SU-DHL-6 (cell line): ENCODE results near the gene NEU4.

Experiments
- H2AFZ ChIP-seq: fragments of 200-600 bp; sonication (generic); 2 replicates; pipeline ENCODE4 v1.6.1; 2014; ENCODE audit warnings: low read depth, mild to moderate bottlenecking, moderate library complexity, mixed read lengths, antibody characterized with exemption, low read length; ENCODE audit not compliant: severe bottlenecking
- H3F3A ChIP-seq: fragments of 200-600 bp; shearing (Covaris generic); 2 replicates; pipeline ENCODE4 v1.6.0; 2016; ENCODE audit warnings: antibody characterized with exemption, mild to moderate bottlenecking; ENCODE audit not compliant: insufficient read depth
- H3K27ac ChIP-seq: fragments of 200-600 bp; sonication (generic); 2 replicates; pipeline ENCODE4 v1.5.1; 2016; ENCODE audit warnings: low read depth, mild to moderate bottlenecking, low read length, moderate library complexity, mixed read lengths
- H3K27me3 ChIP-seq: fragments of 200-600 bp; sonication (generic), shearing (Covaris generic); 2 replicates; pipeline ENCODE4 v1.6.0; 2014; ENCODE audit warnings: mild to moderate bottlenecking, low read length
- H3K36me3 ChIP-seq: fragments of 200-600 bp; sonication (generic); 2 replicates; pipeline ENCODE4 v1.6.1; 2014; ENCODE audit warnings: mild to moderate bottlenecking, low read length, mixed read lengths
- H3K4me2 ChIP-seq: fragments of 300-600, 200-600 bp; shearing (Covaris generic), sonication (generic); 2 replicates; pipeline ENCODE4 v1.6.0; 2014; ENCODE audit warnings: low read length, low read depth, mild to moderate bottlenecking; ENCODE audit not compliant: poor library complexity, severe bottlenecking
- H3K4me3 ChIP-seq: fragments of 200-600 bp; sonication (generic); 2 replicates; pipeline ENCODE4 v1.5.1; 2014; ENCODE audit warnings: antibody characterized with exemption, low read length, mild to moderate bottlenecking, mixed read lengths; ENCODE audit not compliant: insufficient read depth, poor library complexity, severe bottlenecking
- H3K79me2 ChIP-seq: fragments of 200-600 bp; sonication (generic); 2 replicates; pipeline ENCODE4 v1.6.1; 2014; ENCODE audit warnings: mild to moderate bottlenecking, low read length, moderate library complexity; ENCODE audit not compliant: insufficient read depth
- H3K9ac ChIP-seq: fragments of 200-600 bp; sonication (generic); 2 replicates; pipeline ENCODE4 v1.7.0; 2014; ENCODE audit warnings: mild to moderate bottlenecking, low read length
- H3K9me2 ChIP-seq: fragments of 200-600 bp; sonication (generic); replicated peaks from 2 replicates; pipeline ENCODE4 v1.6.1; 2014; ENCODE audit warnings: low read length; ENCODE audit not compliant: insufficient read depth
- H3K9me3 ChIP-seq: fragments of 200-600 bp; sonication (generic); 2 replicates; pipeline ENCODE4 v1.6.1; 2014; ENCODE audit warnings: low read length, mixed read lengths; ENCODE audit not compliant: insufficient read depth
- H4K20me1 ChIP-seq: fragments of 200-600 bp; sonication (generic); 2 replicates; pipeline ENCODE4 v1.6.1; 2014; ENCODE audit warnings: low read depth, mild to moderate bottlenecking, antibody characterized with exemption, low read length, moderate library complexity, mixed read lengths
- CTCF ChIP-seq: fragments of 200-600 bp; sonication (generic); IDR thresholded peaks from one replicate; pipeline ENCODE4 v1.5.1; 2017; ENCODE audit warnings: antibody characterized with exemption, mild to moderate bottlenecking, low read length, moderate library complexity; ENCODE audit not compliant: insufficient read depth, poor library complexity, severe bottlenecking
- EZH2phosphoT487 ChIP-seq: fragments of 200-600 bp; sonication (generic), shearing (Covaris generic); conservative IDR thresholded peaks from 2 replicates; pipeline ENCODE4 v1.6.1; 2018; ENCODE audit warnings: mild to moderate bottlenecking, antibody characterized with exemption, low read length, moderate library complexity, mixed read lengths

The NEU4 gene

GRCh38 chr2:241854342-241855244 is 45.6 kb downstream of the NEU4 start:
- Histone ChIP-seq H3K36me3 (no peaks in the 10 kb centered on the region), H3K9me2 (no peaks in the 10 kb centered on the region), H2AFZ (no peak overlapping the region), H4K20me1 (no peaks in the 10 kb centered on the region), H3K27me3 (no peaks in the 10 kb centered on the region), H3K79me2 (no peaks in the 10 kb centered on the region), H3K9ac (no peak overlapping the region), H3K4me3 (no peak overlapping the region), H3K4me2 (no peak overlapping the region), H3K27ac (no peak overlapping the region), H3F3A (no peaks in the 10 kb centered on the region), H3K9me3 (no peaks in the 10 kb centered on the region)
- no peak for TF ChIP-seq CTCF
- TF ChIP-seq EZH2phosphoT487, result no peak

GRCh38 chr2:241855245-241855887 is 46.4 kb downstream of the NEU4 start:
- Histone ChIP-seq H3K4me2 (no peak overlapping the region), H3F3A (no peaks in the 10 kb centered on the region), H3K4me3 (no peak overlapping the region), H3K79me2 (no peaks in the 10 kb centered on the region), H3K9me3 (no peaks in the 10 kb centered on the region), H3K36me3 (no peaks in the 10 kb centered on the region), H4K20me1 (no peaks in the 10 kb centered on the region), H3K27ac (no peak overlapping the region), H3K9me2 (no peaks in the 10 kb centered on the region), H3K9ac (no peak overlapping the region), H2AFZ (no peak overlapping the region), H3K27me3 (no peaks in the 10 kb centered on the region)
- TF ChIP-seq EZH2phosphoT487 (no peak), CTCF (no peak)

- Histone ChIP-seq H3K9me2 (no peaks in the 10 kb centered on the region), H3K27ac (no peak overlapping the region), H3K27me3 (no peaks in the 10 kb centered on the region), H4K20me1 (no peaks in the 10 kb centered on the region), H3K4me2 (no peak overlapping the region), H3K9ac (no peak overlapping the region), H3F3A (no peaks in the 10 kb centered on the region), H3K36me3 (no peaks in the 10 kb centered on the region), H3K9me3 (no peaks in the 10 kb centered on the region), H2AFZ (no peak overlapping the region), H3K4me3 (no peak overlapping the region), H3K79me2 (no peaks in the 10 kb centered on the region)
- no peak for TF ChIP-seq CTCF
- no peak for TF ChIP-seq EZH2phosphoT487
Observed at GRCh38 chr2:241855888-241856422, 47.0 kb downstream of the NEU4 start.
